Measurements from ENCODE around the gene STX3.
"Not testable (repeated sequence)": the region's sequence is repeated elsewhere in the genome, so short reads cannot be mapped to it uniquely, and the experiment has no call there.

Gene STX3

DNA sequence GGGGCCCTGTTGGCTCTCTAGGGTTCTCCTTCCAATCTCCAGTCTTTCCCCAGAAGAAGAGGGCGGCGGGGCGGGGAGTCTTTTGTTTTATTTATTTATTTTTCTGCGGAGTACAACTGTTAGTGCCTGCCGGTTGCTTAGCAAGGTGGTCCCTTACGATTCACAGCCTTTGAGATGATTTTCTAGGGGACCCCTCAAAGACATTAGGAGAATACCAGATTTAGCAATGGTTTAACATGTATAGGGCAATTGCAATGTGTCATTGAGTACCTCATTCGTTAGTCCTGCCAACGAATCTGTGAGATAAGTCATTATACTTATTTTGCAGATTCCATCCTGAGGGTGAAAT lies 55.7 kb downstream of the STX3 start:
- TF ChIP-seq, protein P1, sequence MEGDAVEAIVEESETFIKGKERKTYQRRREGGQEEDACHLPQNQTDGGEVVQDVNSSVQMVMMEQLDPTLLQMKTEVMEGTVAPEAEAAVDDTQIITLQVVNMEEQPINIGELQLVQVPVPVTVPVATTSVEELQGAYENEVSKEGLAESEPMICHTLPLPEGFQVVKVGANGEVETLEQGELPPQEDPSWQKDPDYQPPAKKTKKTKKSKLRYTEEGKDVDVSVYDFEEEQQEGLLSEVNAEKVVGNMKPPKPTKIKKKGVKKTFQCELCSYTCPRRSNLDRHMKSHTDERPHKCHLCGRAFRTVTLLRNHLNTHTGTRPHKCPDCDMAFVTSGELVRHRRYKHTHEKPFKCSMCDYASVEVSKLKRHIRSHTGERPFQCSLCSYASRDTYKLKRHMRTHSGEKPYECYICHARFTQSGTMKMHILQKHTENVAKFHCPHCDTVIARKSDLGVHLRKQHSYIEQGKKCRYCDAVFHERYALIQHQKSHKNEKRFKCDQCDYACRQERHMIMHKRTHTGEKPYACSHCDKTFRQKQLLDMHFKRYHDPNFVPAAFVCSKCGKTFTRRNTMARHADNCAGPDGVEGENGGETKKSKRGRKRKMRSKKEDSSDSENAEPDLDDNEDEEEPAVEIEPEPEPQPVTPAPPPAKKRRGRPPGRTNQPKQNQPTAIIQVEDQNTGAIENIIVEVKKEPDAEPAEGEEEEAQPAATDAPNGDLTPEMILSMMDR (conservative IDR thresholded peaks at IDR 0.05; ENCODE audit: low read length), result no peak
- peak overlapping the region; percentile 98 for H3K4me3 ChIP-seq (ENCODE audit: low read length)

DNA sequence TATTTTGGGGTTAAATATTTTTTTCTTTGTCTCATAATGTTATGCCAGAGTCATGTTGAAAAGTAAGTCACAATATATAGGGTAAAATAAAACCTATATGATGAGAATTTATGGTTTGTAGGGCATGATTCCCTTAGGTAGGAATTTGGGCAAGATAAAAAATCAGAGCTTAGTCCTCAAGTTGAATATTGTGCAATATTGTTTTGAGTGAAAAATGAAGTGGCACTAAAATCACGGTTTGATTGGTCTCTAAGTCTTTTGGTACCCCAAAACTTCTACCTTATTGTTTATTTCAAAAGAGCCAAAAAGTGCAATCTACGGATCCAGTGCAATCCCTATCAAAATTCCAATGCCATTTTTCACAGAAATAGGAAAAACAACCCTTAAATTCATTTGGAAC lies 57.0 kb downstream of the STX3 start:
- TF ChIP-seq, protein P1 (conservative IDR thresholded peaks at IDR 0.05; ENCODE audit: low read length), result no peak
- no peak for DNase-seq (ENCODE audit: low read depth)
- no peak overlapping the region for H3K4me3 ChIP-seq (ENCODE audit: low read length)

More for the DNA sequence above, 55.7 kb downstream of the STX3 start:
- DNase-seq (ENCODE audit: low read depth), result no peak

DNA sequence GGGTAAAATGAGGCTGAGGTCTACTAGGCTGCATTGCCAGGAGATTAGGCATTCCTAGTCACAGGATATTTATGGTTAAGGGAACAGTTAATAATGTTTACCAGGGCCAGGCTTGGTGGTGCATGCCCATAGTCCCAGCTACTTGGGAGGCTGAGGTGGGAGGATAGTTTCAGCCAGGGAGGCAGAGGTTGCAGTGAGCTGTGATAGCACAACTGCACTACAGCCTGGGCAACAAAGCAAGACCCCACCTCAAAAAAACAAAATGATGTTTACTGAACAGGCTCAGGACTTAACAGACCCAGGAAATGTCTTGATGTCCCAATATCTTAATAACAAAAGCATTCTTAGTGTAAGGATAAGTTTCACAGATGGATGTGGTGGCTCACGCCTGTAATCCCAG lies 58.2 kb downstream of the STX3 start:
- DNase-seq (ENCODE audit: low read depth), result no peak
- TF ChIP-seq, protein P1 (conservative IDR thresholded peaks at IDR 0.05; ENCODE audit: low read length), result no peak
- no peak overlapping the region for H3K4me3 ChIP-seq (ENCODE audit: low read length)

DNA sequence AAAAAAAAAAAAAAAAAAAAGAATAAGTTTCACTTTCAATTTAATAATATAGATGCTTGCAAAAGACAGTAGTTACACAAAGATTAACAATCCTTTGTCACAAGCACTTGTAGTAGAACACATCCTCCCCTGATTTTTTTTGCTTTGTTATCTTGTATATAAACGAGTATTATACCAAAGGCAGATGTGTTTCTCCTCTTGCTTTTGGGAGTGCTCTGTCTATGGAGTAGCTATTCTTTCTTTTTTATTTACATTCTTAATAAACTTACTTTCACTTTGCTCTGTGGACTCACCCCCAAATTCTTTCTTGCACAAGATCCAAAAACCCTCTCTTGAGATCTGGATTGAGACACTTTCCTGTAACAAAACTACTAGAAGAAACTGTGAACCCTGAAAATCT lies 58.8 kb downstream of the STX3 start:
- no peak overlapping the region for H3K4me3 ChIP-seq (ENCODE audit: low read length)
- DNase-seq (ENCODE audit: low read depth), result no peak
- TF ChIP-seq, protein P1 (conservative IDR thresholded peaks at IDR 0.05; ENCODE audit: low read length), result no peak

DNA sequence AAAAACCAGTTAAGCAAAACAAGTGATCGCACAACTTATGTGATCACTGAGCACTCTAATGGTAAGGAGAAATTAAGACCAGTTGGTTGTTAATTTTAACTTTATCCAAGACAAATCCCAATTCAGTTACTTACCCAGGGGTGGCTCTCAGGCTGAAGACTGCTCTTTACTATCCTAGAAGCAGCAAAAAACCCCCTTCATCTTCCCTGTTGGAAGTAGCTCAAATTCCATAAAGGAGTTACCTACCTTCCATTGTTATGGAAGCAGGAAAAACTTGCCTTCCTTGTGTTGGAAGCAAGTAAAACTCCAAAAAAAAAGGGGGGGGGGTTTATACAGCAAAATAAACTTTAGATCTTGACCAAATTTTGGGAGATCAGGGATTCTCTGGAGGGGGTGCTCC lies 60.6 kb downstream of the STX3 start:
- no peak overlapping the region for H3K4me3 ChIP-seq (ENCODE audit: low read length)
- DNase-seq (ENCODE audit: low read depth), result no peak
- TF ChIP-seq, protein P1 (conservative IDR thresholded peaks at IDR 0.05; ENCODE audit: low read length), result no peak

DNA sequence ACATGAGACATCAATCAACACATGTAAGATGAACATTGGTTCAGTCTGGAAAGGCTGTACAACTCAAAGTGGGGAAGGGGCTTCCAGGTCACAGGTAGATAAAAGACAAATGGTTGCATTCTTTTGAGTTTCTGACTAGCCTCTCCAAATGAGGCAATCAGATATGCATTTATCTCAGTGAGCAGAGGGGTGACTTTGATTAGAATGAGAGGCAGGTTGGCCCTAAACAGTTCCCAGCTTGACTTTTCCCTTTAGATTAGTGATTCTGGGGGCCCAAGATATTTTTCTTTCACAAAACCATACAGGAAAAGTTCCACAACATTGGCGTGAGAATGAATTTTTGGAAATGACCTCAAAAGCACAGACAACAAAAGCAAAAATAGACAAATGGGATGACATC lies 61.3 kb downstream of the STX3 start:
- not testable (repeated sequence) for DNase-seq (ENCODE audit: low read depth); H3K4me3 ChIP-seq (ENCODE audit: low read length)

DNA sequence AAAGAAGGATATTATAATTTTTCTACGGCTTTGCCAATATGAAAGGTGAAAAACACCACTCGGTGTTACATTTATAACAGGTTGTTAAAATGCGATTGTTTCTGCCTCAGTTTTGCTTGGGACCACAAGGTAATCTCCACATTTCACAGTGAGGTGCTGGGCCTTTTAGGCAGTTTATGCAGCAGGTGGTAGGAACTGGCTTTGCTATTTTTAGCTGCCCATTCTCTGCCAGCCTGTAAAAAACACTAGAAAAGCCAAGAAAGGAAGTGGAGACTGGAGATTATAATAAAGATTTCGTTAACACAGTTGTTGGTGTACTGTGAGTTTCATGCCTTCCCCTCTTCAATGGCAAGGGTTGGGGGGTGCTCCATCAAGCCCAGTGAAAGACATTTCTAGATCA lies 63.4 kb downstream of the STX3 start:
- no peak overlapping the region for H3K4me3 ChIP-seq (ENCODE audit: low read length)
- TF ChIP-seq, protein P1 (conservative IDR thresholded peaks at IDR 0.05; ENCODE audit: low read length), result no peak
- no peak for DNase-seq (ENCODE audit: low read depth)

DNA sequence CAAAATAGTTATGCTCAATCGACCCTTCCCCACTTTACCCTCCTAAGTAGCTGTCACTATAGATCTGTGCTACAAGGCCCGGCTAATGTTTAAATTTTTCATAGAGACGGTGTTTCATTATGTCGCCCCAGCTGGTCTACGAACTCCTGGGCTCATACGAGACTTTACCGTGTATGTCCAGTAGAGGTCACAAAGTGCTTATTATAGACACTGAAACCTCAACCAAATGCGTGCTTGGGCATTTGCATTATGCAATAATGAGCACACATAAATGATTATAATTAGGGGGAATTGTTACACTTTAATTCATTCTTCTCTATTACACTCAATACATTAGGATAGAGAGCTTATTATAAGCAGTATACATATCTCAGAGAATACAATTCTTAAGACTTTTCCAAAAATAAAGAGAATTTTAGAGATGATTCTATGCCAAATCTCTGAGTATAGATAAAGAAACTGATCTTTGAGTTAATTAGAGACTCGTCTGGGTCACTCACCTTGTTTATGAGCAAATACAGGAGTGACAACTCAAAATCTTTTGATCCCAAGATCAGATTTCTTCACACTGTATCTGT lies 67.9 kb downstream of the STX3 start:
- peak; percentile 67 for DNase-seq (ENCODE audit: low read depth)
- H3K4me3 ChIP-seq (ENCODE audit: low read length), result no peak overlapping the region
- TF ChIP-seq, protein P1 (conservative IDR thresholded peaks at IDR 0.05; ENCODE audit: low read length), result peak; percentile 68
